Duodenal mucosa (tissue), 2 donors: ENCODE results near the gene RABGAP1L.

ENCODE experiments used
- H3K27ac ChIP-seq: one replicate; pipeline ENCODE4 v1.7.0; 2013; ENCODE audit warnings: low read depth, low read length
- H3K27me3 ChIP-seq, 2 donors: one replicate each; pipeline ENCODE4 v1.7.0; 2013; ENCODE audit warnings: low read length in 2 of 2, control low read depth in 1 of 2; ENCODE audit not compliant: insufficient read depth in 2 of 2, control insufficient read depth in 1 of 2
- H3K36me3 ChIP-seq, 2 donors: one replicate each; pipeline ENCODE4 v1.7.0; 2013; ENCODE audit warnings: low read length in 2 of 2, control low read depth in 1 of 2; ENCODE audit not compliant: insufficient read depth in 2 of 2, control insufficient read depth in 1 of 2
- H3K4me1 ChIP-seq, 2 donors: one replicate each; pipeline ENCODE4 v1.7.0; 2013; ENCODE audit warnings: low read length in 2 of 2, control low read depth in 1 of 2; ENCODE audit not compliant: insufficient read depth in 2 of 2, control insufficient read depth in 1 of 2
- H3K4me3 ChIP-seq, 2 donors: one replicate each; pipeline ENCODE4 v1.7.0; 2013; ENCODE audit warnings: low read length in 2 of 2, low read depth in 1 of 2
- H3K9ac ChIP-seq, 2 donors: one replicate each; pipeline ENCODE4 v1.7.0; 2013; ENCODE audit warnings: low read length in 2 of 2, low read depth in 1 of 2
- H3K9me3 ChIP-seq, 2 donors: one replicate each; pipeline ENCODE4 v1.7.0; 2013; ENCODE audit warnings: low read length in 2 of 2, control low read depth in 1 of 2; ENCODE audit not compliant: control insufficient read depth in 1 of 2

Gene RABGAP1L

GRCh38 chr1:174284052-174284451 is 124.7 kb downstream of the RABGAP1L start:
- H3K36me3 ChIP-seq, result peaks cover 5 to 36% of the 10 kb centered on the region in 2 donors
- no peak overlapping the region for H3K9ac ChIP-seq
- no peaks in the 10 kb centered on the region for H3K27me3 ChIP-seq
- no peaks in the 10 kb centered on the region for H3K4me1 ChIP-seq
- no peak overlapping the region for H3K27ac ChIP-seq
- no peak overlapping the region for H3K4me3 ChIP-seq
- H3K9me3 ChIP-seq, result no peaks in the 10 kb centered on the region

GRCh38 chr1:174286042-174286441 is 126.7 kb downstream of the RABGAP1L start:
- no peak overlapping the region for H3K27ac ChIP-seq

GRCh38 chr1:174289644-174290310 is 130.5 kb downstream of the RABGAP1L start:
- no peaks in the 10 kb centered on the region for H3K4me1 ChIP-seq
- H3K9ac ChIP-seq, result no peak overlapping the region
- H3K27ac ChIP-seq, result no peak overlapping the region
- H3K36me3 ChIP-seq, result peaks cover 6 to 33% of the 10 kb centered on the region in 2 donors
- no peaks in the 10 kb centered on the region for H3K27me3 ChIP-seq
- peaks cover 0 to 4% of the 10 kb centered on the region in 2 donors for H3K9me3 ChIP-seq
- H3K4me3 ChIP-seq, result no peak overlapping the region

More at GRCh38 chr1:174286042-174286441, 126.7 kb downstream of the RABGAP1L start:
- peaks cover 11 to 42% of the 10 kb centered on the region in 2 donors for H3K36me3 ChIP-seq
- H3K4me3 ChIP-seq, result no peak overlapping the region
- no peaks in the 10 kb centered on the region for H3K27me3 ChIP-seq
- no peaks in the 10 kb centered on the region for H3K4me1 ChIP-seq
- H3K9me3 ChIP-seq, result peaks cover 0 to 4% of the 10 kb centered on the region in 2 donors
- H3K9ac ChIP-seq, result no peak overlapping the region

- H3K27ac ChIP-seq, result no peak overlapping the region
- H3K27me3 ChIP-seq, result no peaks in the 10 kb centered on the region
- no peak overlapping the region for H3K4me3 ChIP-seq
- no peaks in the 10 kb centered on the region for H3K4me1 ChIP-seq
- H3K9ac ChIP-seq, result no peak overlapping the region
- H3K9me3 ChIP-seq, result peaks cover 0 to 4% of the 10 kb centered on the region in 2 donors
- peaks cover 6 to 33% of the 10 kb centered on the region in 2 donors for H3K36me3 ChIP-seq
Measured at GRCh38 chr1:174291059-174291458, 131.7 kb downstream of the RABGAP1L start.

GRCh38 chr1:174296309-174296708 is 137.0 kb downstream of the RABGAP1L start:
- Histone ChIP-seq H3K36me3 (peaks cover 0 to 14% of the 10 kb centered on the region in 2 donors), H3K4me1 (no peaks in the 10 kb centered on the region), H3K4me3 (no peak overlapping the region), H3K9me3 (peaks cover 5 to 7% of the 10 kb centered on the region in 2 donors), H3K9ac (no peak overlapping the region), H3K27ac (no peak overlapping the region), H3K27me3 (no peaks in the 10 kb centered on the region)

GRCh38 chr1:174297351-174297750 is 138.0 kb downstream of the RABGAP1L start:
- peaks cover 0 to 14% of the 10 kb centered on the region in 2 donors for H3K36me3 ChIP-seq
- H3K9me3 ChIP-seq, result peaks cover 8 to 12% of the 10 kb centered on the region in 2 donors
- H3K4me3 ChIP-seq, result no peak overlapping the region
- no peaks in the 10 kb centered on the region for H3K4me1 ChIP-seq
- no peak overlapping the region for H3K27ac ChIP-seq
- no peaks in the 10 kb centered on the region for H3K27me3 ChIP-seq
- H3K9ac ChIP-seq, result no peak overlapping the region

- H3K4me3 ChIP-seq, result no peak overlapping the region
- no peak overlapping the region for H3K27ac ChIP-seq
Measured at GRCh38 chr1:174301295-174302077, 142.2 kb downstream of the RABGAP1L start.

GRCh38 chr1:174308604-174309003 is 149.3 kb downstream of the RABGAP1L start:
- H3K27me3 ChIP-seq, result no peaks in the 10 kb centered on the region
- peaks cover 0 to 6% of the 10 kb centered on the region in 2 donors for H3K9me3 ChIP-seq
- no peaks in the 10 kb centered on the region for H3K4me1 ChIP-seq
- no peak overlapping the region for H3K4me3 ChIP-seq
- H3K9ac ChIP-seq, result no peak overlapping the region
- H3K36me3 ChIP-seq, result peaks cover 5 to 19% of the 10 kb centered on the region in 2 donors
- no peak overlapping the region for H3K27ac ChIP-seq

More at GRCh38 chr1:174301295-174302077, 142.2 kb downstream of the RABGAP1L start:
- Histone ChIP-seq H3K9ac (no peak overlapping the region), H3K4me1 (no peaks in the 10 kb centered on the region), H3K27me3 (no peaks in the 10 kb centered on the region), H3K36me3 (peaks cover 0 to 22% of the 10 kb centered on the region in 2 donors), H3K9me3 (peaks cover 8 to 12% of the 10 kb centered on the region in 2 donors)

- Histone ChIP-seq H3K9me3 (peaks cover 0 to 13% of the 10 kb centered on the region in 2 donors), H3K27me3 (no peaks in the 10 kb centered on the region)
Measured at GRCh38 chr1:174309490-174309889, 150.2 kb downstream of the RABGAP1L start.

GRCh38 chr1:174314433-174314832 is 155.1 kb downstream of the RABGAP1L start:
- Histone ChIP-seq H3K27ac (no peak overlapping the region), H3K4me1 (no peaks in the 10 kb centered on the region), H3K9ac (no peak overlapping the region), H3K4me3 (no peak overlapping the region), H3K9me3 (peaks cover 14 to 26% of the 10 kb centered on the region in 2 donors), H3K36me3 (peaks cover 0 to 18% of the 10 kb centered on the region in 2 donors), H3K27me3 (no peaks in the 10 kb centered on the region)

More at GRCh38 chr1:174309490-174309889, 150.2 kb downstream of the RABGAP1L start:
- Histone ChIP-seq H3K9ac (no peak overlapping the region), H3K4me1 (no peaks in the 10 kb centered on the region), H3K27ac (no peak overlapping the region), H3K4me3 (no peak overlapping the region), H3K36me3 (peaks cover 5 to 19% of the 10 kb centered on the region in 2 donors)
